Keratinocyte (primary cell): Measurements from ENCODE around the gene SOD2. TPM values are rescaled to one million over a fixed set of nuclear protein-coding genes. Genes with fewer than 3 reads are reported as not detected.
"Not testable (repeated sequence)": the region's sequence is repeated elsewhere in the genome, so short reads cannot be mapped to it uniquely, and the experiment has no call there.

Source experiments
- DNase-seq: peaks from one replicate; pipeline ENCODE4 v3.0.0-alpha.2; 2011; ENCODE audit warnings: low read depth, missing footprints, low spot score
- FAIRE-seq: peaks from 2 replicates; lab custom pipeline; 2011; peaks lifted over from hg19 to GRCh38; lab: Jason Lieb, UNC
- H2AFZ ChIP-seq: 2 replicates; pipeline ENCODE4 v1.6.0; 2012; ENCODE audit warnings: low read length, control low read depth, inconsistent platforms; ENCODE audit not compliant: control insufficient read depth
- H3K27ac ChIP-seq: 2 replicates; pipeline ENCODE4 v1.5.1; 2011; ENCODE audit warnings: low read length; ENCODE audit not compliant: control insufficient read depth, insufficient read depth
- H3K27me3 ChIP-seq: 3 replicates; pipeline ENCODE4 v1.6.0; 2011; ENCODE audit warnings: low read length; ENCODE audit not compliant: control insufficient read depth, insufficient read depth; ENCODE audit errors: extremely low read depth
- H3K36me3 ChIP-seq, 2 experiments: 2 replicates in 1 of 2; 3 replicates in 1 of 2; pipeline ENCODE4 v1.5.1; 2011; ENCODE audit warnings: low read length in 2 of 2, mild to moderate bottlenecking in 1 of 2; ENCODE audit not compliant: control insufficient read depth in 2 of 2, insufficient read depth in 2 of 2; ENCODE audit errors: extremely low read depth in 1 of 2
- H3K4me1 ChIP-seq: 3 replicates; pipeline ENCODE4 v1.5.1; 2011; ENCODE audit warnings: low read length; ENCODE audit not compliant: control insufficient read depth, insufficient read depth; ENCODE audit errors: extremely low read depth
- H3K4me2 ChIP-seq: 3 replicates; pipeline ENCODE4 v1.6.0; 2011; ENCODE audit warnings: low read depth, low read length; ENCODE audit not compliant: control insufficient read depth, insufficient read depth; ENCODE audit errors: extremely low read depth
- H3K4me3 ChIP-seq, 3 experiments: fragments of 200-600 bp in 1 of 3; sonication (generic) in 1 of 3; 2 replicates in 2 of 3; 3 replicates in 1 of 3; pipeline ENCODE4 v1.5.1; 2011 to 2016; ENCODE audit warnings: low read length in 3 of 3, mild to moderate bottlenecking in 3 of 3, control low read depth in 2 of 3, inconsistent platforms in 1 of 3, low read depth in 1 of 3, mixed read lengths in 1 of 3, mixed run types in 1 of 3, moderate library complexity in 1 of 3; ENCODE audit not compliant: control insufficient read depth in 2 of 3, insufficient read depth in 2 of 3; ENCODE audit errors: extremely low read depth in 1 of 3
- H3K79me2 ChIP-seq: 2 replicates; pipeline ENCODE4 v1.6.0; 2012; ENCODE audit warnings: low read length; ENCODE audit not compliant: control insufficient read depth, insufficient read depth
- H3K9ac ChIP-seq: 3 replicates; pipeline ENCODE4 v1.6.0; 2011; ENCODE audit warnings: low read length; ENCODE audit not compliant: control insufficient read depth, insufficient read depth; ENCODE audit errors: extremely low read depth
- H3K9me1 ChIP-seq: 3 replicates; pipeline ENCODE4 v1.6.0; 2011; ENCODE audit warnings: low read length; ENCODE audit not compliant: control insufficient read depth, insufficient read depth; ENCODE audit errors: extremely low read depth
- H3K9me3 ChIP-seq: 2 replicates; pipeline ENCODE4 v1.5.1; 2012; ENCODE audit warnings: low read depth, low read length; ENCODE audit not compliant: control insufficient read depth
- H4K20me1 ChIP-seq: 3 replicates; pipeline ENCODE4 v1.6.0; 2011; ENCODE audit warnings: low read length; ENCODE audit not compliant: control insufficient read depth, insufficient read depth; ENCODE audit errors: extremely low read depth
- CTCF ChIP-seq, 3 experiments: IDR thresholded peaks in 1 of 3; conservative IDR thresholded peaks in 1 of 3; optimal IDR thresholded peaks in 1 of 3; 2 replicates in 2 of 3; 3 replicates in 1 of 3; pipeline versions ENCODE3 to v1.5.1; 2011; ENCODE audit warnings: low read length in 3 of 3, mild to moderate bottlenecking in 3 of 3, moderate library complexity in 2 of 3, control low read depth in 1 of 3, inconsistent platforms in 1 of 3; ENCODE audit not compliant: insufficient read depth in 2 of 3; ENCODE audit errors: extremely low read depth in 1 of 3
- EZH2 ChIP-seq: IDR thresholded peaks from one replicate; pipeline ENCODE4 v1.6.1; 2012; ENCODE audit warnings: inconsistent platforms, mild to moderate bottlenecking, low read length, moderate library complexity
- dilution Hi-C: fragments of 300-500 bp; cut with MboI; formaldehyde crosslinking; loops from one replicate; pipeline ENCODE4 v1.7.0; 2020; ENCODE audit warnings: low sequenced_read_pairs; ENCODE audit not compliant: extremely low pct_ligation_motif_present
- polyA plus RNA-seq, 5 experiments: library from polyadenylated mRNA; depleted of rRNA in 3 of 5; stranded (reverse) in 3 of 5; stranded (forward) in 1 of 5; unstranded in 1 of 5; fragments of >200 nt; gene quantifications; 1 replicate in 1 of 5; 2 replicates in 3 of 5; 3 replicates in 1 of 5; pipeline versions ENCODE4 v1.2.1 to v1.2.3, GENCODE V29; 2011 to 2012; ENCODE audit warnings: missing spikeins in 2 of 5, low read depth in 1 of 5, low replicate concordance in 1 of 5

SOD2 gene
- polyA plus RNA-seq, 1 donor (not counting 4 experiments of a cell fraction or from before 2014, with no cell fraction given), result 41.9 TPM

- Histone ChIP-seq H3K4me2 (no peak overlapping the region), H3K36me3 (peaks cover 14 to 20% of the 10 kb centered on the region in 2 experiments), H3K27me3 (no peaks in the 10 kb centered on the region), H2AFZ (no peak overlapping the region), H4K20me1 (peaks cover 5% of the 10 kb centered on the region), H3K27ac (no peak overlapping the region), H3K9ac (no peak overlapping the region), H3K79me2 (peaks cover 86% of the 10 kb centered on the region), H3K4me3 (no peak overlapping the region), H3K4me1 (no peaks in the 10 kb centered on the region), H3K9me3 (no peaks in the 10 kb centered on the region), H3K9me1 (no peaks in the 10 kb centered on the region)
- dilution Hi-C loops, result no loop called here
- FAIRE-seq (no peak), DNase-seq (no peak)
- TF ChIP-seq CTCF (optimal IDR thresholded peaks at IDR 0.05 in 1 of 3, IDR thresholded peaks at IDR 0.05 in 1 of 3, conservative IDR thresholded peaks at IDR 0.05 in 1 of 3; ENCODE audit: extremely low read depth in 1 of 3, insufficient read depth in 2 of 3, low read length in 3 of 3) (no peak), EZH2 (no peak)
These were observed 46.3 kb upstream of the SOD2 start for GRCh38 chr6:159739341-159739740.

GRCh38 chr6:159736908-159737307 lies 43.9 kb upstream of the SOD2 start:
- no peak overlapping the region for H3K4me2 ChIP-seq
- peaks cover 9% of the 10 kb centered on the region in 2 experiments for H3K36me3 ChIP-seq
- H3K9ac ChIP-seq, result no peak overlapping the region
- no peak overlapping the region for H3K4me3 ChIP-seq
- no peak for DNase-seq
- FAIRE-seq, result no peak
- no peaks in the 10 kb centered on the region for H3K4me1 ChIP-seq
- H3K9me1 ChIP-seq, result no peaks in the 10 kb centered on the region
- H3K9me3 ChIP-seq, result no peaks in the 10 kb centered on the region
- no peaks in the 10 kb centered on the region for H3K27me3 ChIP-seq
- peaks cover 97% of the 10 kb centered on the region for H3K79me2 ChIP-seq
- no peak overlapping the region for H3K27ac ChIP-seq
- no peak for TF ChIP-seq CTCF (optimal IDR thresholded peaks at IDR 0.05 in 1 of 3, IDR thresholded peaks at IDR 0.05 in 1 of 3, conservative IDR thresholded peaks at IDR 0.05 in 1 of 3; ENCODE audit: extremely low read depth in 1 of 3, insufficient read depth in 2 of 3, low read length in 3 of 3)
- TF ChIP-seq EZH2, result no peak
- dilution Hi-C loops, result no loop called here
- H2AFZ ChIP-seq, result no peak overlapping the region
- peaks cover 9% of the 10 kb centered on the region for H4K20me1 ChIP-seq

- DNase-seq, H3K4me2 ChIP-seq, H3K27me3 ChIP-seq, dilution Hi-C loops, H3K9ac ChIP-seq, H3K9me3 ChIP-seq, FAIRE-seq, H2AFZ ChIP-seq, H3K27ac ChIP-seq, H3K9me1 ChIP-seq, H3K4me3 ChIP-seq: not testable (repeated sequence)
- Histone ChIP-seq H4K20me1 (peaks cover 11% of the 10 kb centered on the region), H3K36me3 (peaks cover 4 to 10% of the 10 kb centered on the region in 2 experiments), H3K4me1 (peaks cover 12% of the 10 kb centered on the region), H3K79me2 (peaks cover 100% of the 10 kb centered on the region)
These were observed 40.4 kb upstream of the SOD2 start for GRCh38 chr6:159733395-159733794.

GRCh38 chr6:159732550-159732949 lies 39.5 kb upstream of the SOD2 start:
- Histone ChIP-seq H3K4me1 (peaks cover 12% of the 10 kb centered on the region), H4K20me1 (peaks cover 11% of the 10 kb centered on the region), H3K36me3 (peaks cover 2 to 10% of the 10 kb centered on the region in 2 experiments), H3K79me2 (peaks cover 100% of the 10 kb centered on the region)
- FAIRE-seq, H2AFZ ChIP-seq, H3K4me2 ChIP-seq, H3K9me1 ChIP-seq, H3K9me3 ChIP-seq, H3K27ac ChIP-seq, DNase-seq, dilution Hi-C loops, H3K27me3 ChIP-seq, H3K4me3 ChIP-seq, H3K9ac ChIP-seq: not testable (repeated sequence)
